SKM-1 treated with dmso at 0.1 percent for 144 hours (cell line): ENCODE data around the gene SMURF1.

Experiments
- DNase-seq: peaks from one replicate; lab custom pipeline; 2025; ENCODE audit not compliant: unreplicated experiment; lab: John Stamatoyannopoulos, UW

Gene SMURF1

DNA sequence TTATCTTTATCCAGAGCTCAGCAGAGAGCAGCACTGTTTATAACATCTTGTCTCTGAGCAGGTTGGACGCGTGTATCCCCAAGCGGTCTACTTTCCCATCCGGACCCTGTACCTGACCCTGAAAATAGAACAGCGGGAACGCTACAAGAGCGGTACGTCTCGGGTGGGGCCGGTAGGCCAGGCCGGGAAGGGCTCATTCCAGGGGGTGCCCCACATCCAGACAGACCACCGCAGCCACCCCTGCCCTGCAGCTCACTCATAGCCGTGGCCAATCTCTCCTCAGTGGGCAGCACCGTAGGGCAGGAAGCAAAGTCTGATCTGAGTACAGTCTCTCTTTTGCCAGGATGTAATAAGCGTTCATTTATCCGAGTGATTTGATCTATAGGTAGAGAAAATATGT lies 151.8 kb downstream of the SMURF1 start:
- no peak for DNase-seq

DNA sequence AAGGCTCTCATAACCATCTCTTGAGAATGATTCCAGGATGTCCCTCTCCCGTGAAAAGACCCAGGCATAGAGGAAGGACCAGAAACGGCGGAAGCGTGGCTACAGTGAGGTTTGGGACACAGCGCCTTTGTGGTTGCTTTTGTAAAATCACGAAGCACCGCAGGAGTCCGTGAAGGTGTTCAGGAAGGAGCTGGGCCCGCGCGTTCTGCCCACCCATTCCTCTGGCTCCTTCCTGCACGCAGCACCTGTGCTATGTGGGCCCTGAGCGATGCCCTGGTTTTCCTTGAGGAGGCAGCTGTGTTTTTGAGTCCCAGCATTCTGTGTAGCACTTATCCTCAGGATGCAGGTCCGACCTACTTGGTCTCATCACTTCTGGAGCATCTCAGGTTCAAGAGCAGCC lies 152.8 kb downstream of the SMURF1 start:
- no peak for DNase-seq

DNA sequence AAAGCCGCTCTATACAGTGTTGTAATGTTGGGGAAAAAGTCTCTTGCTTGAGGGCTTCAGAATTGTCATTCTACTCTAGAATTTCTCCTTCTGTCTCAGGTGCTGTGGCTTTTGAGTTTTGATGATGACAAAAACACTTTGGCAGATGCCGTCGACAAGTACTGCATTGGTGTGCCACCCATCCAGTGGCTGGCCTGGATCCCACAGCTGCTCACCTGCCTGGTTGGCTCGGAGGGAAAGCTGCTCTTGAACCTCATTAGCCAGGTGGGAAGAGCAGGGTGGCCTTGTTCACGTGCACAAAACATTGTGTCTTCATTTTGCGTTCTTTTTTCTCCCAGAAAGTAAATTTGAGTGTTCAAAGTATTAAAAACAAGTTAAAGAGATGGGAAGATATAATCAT lies 153.6 kb downstream of the SMURF1 start:
- no peak for DNase-seq

DNA sequence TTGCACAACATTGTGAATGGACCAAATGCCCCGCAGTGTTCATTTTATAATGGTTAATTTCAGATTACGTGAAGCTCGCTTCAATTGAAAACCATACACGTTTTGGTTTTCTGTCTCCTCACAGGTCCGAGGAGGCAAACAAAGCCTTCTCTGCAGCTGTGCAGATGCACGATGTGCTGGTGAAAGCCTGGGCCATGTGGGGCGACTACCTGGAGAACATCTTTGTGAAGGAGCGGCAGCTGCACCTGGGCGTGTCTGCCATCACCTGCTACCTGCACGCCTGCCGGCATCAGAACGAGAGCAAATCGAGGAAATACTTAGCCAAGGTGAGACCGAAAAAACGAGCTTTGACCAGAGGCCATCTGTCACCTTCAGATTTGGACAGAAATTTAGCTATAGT lies 155.3 kb downstream of the SMURF1 start:
- DNase-seq: no peak

DNA sequence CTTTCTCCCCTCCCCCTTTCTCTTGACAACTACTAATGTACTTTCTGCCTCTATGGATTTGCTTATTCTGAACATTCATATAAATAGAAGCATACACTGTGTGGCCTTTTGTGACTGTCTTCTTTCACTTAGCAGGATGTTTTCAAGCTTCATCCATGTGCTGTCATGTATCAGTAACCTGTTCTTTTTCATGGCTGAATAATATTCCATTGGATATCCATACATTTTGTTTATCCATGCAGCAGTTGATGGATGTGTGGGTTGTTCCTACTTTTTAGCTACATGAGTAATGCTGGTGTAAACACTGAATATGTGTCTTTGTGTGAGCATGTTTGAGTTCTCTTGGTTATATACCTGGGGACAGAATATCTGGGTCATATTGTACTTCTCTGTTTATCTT lies 158.0 kb downstream of the SMURF1 start:
- no peak for DNase-seq

DNA sequence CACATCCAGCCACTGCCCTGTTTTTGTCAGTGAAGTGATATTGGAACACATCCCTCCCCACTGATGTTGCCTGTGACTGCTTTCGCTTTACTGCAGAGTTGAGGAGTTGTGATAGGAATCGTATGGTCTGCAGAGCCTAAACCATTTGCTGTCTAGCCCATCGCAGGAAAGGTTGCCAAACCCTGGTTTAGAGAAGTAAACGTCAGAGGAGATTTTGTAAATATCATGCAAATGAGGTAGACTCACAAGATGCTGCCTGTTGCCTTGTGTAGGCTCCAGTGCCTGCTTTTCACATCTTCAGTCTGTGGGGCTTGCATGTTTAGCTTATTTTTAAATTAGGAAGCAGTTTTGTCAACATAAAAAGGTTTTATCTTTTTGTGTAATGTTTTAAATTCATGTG lies 158.5 kb downstream of the SMURF1 start:
- DNase-seq: no peak

DNA sequence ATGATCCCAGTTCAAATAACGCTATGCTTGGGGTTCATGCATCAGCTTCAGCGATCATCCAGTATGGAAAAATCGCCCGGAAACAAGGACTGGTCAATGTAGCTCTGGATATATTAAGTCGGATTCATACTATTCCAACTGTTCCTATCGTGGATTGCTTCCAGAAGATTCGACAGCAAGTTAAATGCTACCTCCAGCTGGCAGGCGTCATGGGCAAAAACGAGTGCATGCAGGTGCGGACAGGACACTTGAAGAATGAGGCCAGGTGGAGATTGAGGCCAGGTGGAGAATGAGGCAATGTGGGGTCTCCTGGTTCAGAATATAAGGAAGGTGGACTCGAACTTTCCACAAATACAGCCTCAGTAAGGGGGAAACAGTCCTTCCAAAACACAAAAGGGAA lies 159.8 kb downstream of the SMURF1 start:
- DNase-seq: no peak

DNA sequence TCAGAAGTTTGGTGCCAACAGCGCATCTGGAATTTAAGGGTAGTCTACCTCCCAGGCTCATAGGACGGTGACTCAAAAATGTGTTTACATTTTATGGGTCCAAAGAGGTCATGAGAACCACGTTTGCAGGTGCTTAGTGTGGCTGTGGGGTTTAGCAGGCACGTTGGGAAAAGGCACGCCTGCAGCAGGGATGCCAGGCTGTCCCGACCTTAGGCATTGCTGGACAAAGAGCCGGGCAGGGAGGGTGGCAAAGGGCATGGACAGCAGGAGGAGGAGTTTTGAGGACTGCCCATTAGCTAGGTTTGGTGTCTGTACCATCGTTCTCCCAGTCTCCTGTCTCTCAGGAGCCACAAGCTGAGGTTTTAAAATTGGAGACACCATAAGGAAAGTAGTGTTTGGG lies 161.2 kb downstream of the SMURF1 start:
- no peak for DNase-seq

DNA sequence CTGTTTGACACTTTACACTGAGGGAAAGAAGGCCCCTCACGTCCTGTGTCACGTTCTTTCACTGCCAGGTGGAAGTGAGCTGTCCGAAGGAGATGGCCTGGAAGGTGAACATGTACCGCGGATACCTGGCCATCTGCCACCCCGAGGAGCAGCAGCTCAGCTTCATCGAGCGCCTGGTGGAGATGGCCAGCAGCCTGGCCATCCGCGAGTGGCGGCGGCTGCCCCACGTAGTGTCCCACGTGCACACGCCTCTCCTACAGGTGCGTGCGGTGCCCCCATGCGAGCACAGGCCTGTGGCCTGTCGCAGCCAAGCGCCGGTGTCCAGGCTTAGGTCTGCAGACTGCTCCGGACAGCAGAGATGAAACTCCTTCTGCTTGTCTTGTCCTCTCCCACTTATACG lies 162.2 kb downstream of the SMURF1 start:
- DNase-seq: no peak

DNA sequence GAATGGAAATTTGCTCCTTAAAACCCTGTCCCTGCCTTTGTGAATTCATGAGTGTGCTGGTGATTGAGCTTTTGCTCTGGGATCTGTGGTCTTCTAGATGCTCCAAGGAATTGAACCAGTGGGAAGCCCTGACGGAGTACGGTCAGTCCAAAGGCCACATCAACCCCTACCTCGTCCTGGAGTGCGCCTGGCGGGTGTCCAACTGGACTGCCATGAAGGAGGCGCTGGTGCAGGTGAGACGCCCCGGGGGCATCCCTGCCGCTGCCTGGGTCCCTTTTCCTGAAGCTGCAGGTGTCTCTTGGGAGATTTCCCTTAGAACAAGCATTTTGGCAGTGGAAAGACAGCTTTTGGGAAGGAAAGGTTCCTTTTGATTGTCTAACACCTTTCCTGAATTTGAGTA lies 165.2 kb downstream of the SMURF1 start:
- no peak for DNase-seq
